Measurements from ENCODE around the gene SLX4IP. TPM values are rescaled to one million over a fixed set of nuclear protein-coding genes. Genes with fewer than 3 reads are reported as not detected.

Gene SLX4IP
- total and polyA plus RNA-seq, 2 donors (not counting 1 experiment from before 2014, with no cell fraction given) = 1.9 to 8.1 TPM

DNA sequence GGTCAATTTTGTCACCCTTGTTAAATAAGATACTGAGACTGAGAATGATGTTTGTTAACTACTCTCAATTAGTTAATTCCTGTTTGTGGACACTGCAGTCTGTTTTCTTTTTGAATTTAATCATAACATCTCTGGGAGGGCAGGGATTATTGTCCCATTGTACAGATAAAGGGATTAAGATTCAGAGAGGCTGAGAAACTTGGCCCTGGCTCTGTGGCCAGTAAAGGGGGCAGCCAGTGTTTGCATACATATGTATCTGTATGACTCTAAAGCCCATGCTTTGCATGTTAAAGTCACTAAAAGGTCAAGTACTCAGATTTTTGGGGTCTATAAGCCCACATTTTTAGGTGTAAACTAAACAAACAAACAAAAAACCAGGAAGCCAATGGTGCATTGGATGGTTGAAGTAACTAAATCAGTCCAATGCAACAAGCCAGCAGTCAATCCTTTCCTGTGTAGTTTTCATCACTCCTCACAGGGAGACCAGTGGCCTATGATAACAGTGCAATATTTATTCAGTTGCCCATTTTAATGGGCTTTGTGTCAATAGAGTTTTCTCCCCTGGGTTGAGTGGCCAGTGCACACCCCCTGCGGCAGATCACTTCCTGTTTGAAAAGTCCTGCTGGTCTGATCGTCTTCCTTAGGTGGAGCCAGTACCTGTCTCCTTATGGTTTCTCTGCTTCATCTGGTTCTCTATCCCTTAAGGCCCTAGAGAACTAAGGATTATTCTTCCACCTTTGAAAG, 106.7 kb downstream of the SLX4IP start:
- no peak overlapping the region for H3K4me2 ChIP-seq (ENCODE audit: extremely low read depth, insufficient read depth, low read length)

DNA sequence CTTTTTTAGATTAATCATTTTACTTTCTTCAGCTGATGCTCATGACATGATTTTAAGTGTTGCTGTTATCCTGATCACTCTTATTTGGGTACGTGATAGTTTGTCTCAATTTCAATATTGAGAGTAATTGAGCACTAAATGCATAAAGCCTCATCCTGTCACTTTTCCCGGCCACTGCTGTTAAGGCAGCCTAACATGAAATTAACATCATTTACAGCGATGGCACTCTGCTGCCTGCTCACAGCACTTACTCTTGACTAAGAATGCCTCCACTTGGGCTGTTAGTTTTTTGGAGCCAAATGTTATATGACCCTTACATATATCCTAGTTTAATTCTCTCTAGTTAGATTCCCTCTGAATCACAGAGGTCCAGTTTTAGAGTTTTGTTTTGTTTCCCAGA, 107.3 kb downstream of the SLX4IP start:
- no peaks in the 10 kb centered on the region for H3K79me2 ChIP-seq (ENCODE audit: control insufficient read depth, insufficient read depth, low read length)
- no peaks in the 10 kb centered on the region for H3K9me3 ChIP-seq (ENCODE audit: control insufficient read depth, insufficient read depth, low read depth, low read length)
- H3K4me2 ChIP-seq (ENCODE audit: extremely low read depth, insufficient read depth, low read length) = no peak overlapping the region
- no peaks in the 10 kb centered on the region for H3K36me3 ChIP-seq (ENCODE audit: control insufficient read depth, insufficient read depth, low read length)
- H4K20me1 ChIP-seq (ENCODE audit: control insufficient read depth, extremely low read depth, insufficient read depth, low read length) = no peaks in the 10 kb centered on the region
- no peak overlapping the region for H3K9ac ChIP-seq (ENCODE audit: insufficient read depth, low read length)
- H3K27me3 ChIP-seq (ENCODE audit: control insufficient read depth, insufficient read depth, low read length) = no peaks in the 10 kb centered on the region
- H2AFZ ChIP-seq (ENCODE audit: low read length) = no peak overlapping the region
- no peak for DNase-seq (ENCODE audit: low read depth in 2 of 2)
- peaks cover 7% of the 10 kb centered on the region for H3K4me1 ChIP-seq (ENCODE audit: control insufficient read depth, extremely low read depth, insufficient read depth, low read length)
- TF ChIP-seq, protein P1, sequence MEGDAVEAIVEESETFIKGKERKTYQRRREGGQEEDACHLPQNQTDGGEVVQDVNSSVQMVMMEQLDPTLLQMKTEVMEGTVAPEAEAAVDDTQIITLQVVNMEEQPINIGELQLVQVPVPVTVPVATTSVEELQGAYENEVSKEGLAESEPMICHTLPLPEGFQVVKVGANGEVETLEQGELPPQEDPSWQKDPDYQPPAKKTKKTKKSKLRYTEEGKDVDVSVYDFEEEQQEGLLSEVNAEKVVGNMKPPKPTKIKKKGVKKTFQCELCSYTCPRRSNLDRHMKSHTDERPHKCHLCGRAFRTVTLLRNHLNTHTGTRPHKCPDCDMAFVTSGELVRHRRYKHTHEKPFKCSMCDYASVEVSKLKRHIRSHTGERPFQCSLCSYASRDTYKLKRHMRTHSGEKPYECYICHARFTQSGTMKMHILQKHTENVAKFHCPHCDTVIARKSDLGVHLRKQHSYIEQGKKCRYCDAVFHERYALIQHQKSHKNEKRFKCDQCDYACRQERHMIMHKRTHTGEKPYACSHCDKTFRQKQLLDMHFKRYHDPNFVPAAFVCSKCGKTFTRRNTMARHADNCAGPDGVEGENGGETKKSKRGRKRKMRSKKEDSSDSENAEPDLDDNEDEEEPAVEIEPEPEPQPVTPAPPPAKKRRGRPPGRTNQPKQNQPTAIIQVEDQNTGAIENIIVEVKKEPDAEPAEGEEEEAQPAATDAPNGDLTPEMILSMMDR (conservative IDR thresholded peaks at IDR 0.05 in 1 of 2, IDR thresholded peaks at IDR 0.05 in 1 of 2; ENCODE audit: low read depth in 1 of 2, low read length in 2 of 2) = no peak
- no peak for TF ChIP-seq EZH2 (IDR thresholded peaks at IDR 0.05; ENCODE audit: low read length, missing control alignments)
- no peak overlapping the region for H3K27ac ChIP-seq (ENCODE audit: insufficient read depth, low read length)
- no peak overlapping the region for H3K4me3 ChIP-seq (replicated peaks in 1 of 4; ENCODE audit: control extremely low read depth in 1 of 4, insufficient read depth in 1 of 4, low read depth in 3 of 4, low read length in 4 of 4)

More for the DNA sequence above, 106.7 kb downstream of the SLX4IP start:
- no peak overlapping the region for H3K27ac ChIP-seq (ENCODE audit: insufficient read depth, low read length)
- DNase-seq (ENCODE audit: low read depth in 2 of 2) = no peak
- no peak overlapping the region for H2AFZ ChIP-seq (ENCODE audit: low read length)
- no peak overlapping the region for H3K9ac ChIP-seq (ENCODE audit: insufficient read depth, low read length)
- no peak overlapping the region for H3K4me3 ChIP-seq (replicated peaks in 1 of 4; ENCODE audit: control extremely low read depth in 1 of 4, insufficient read depth in 1 of 4, low read depth in 3 of 4, low read length in 4 of 4)
- no peaks in the 10 kb centered on the region for H3K36me3 ChIP-seq (ENCODE audit: control insufficient read depth, insufficient read depth, low read length)
- no peaks in the 10 kb centered on the region for H3K9me3 ChIP-seq (ENCODE audit: control insufficient read depth, insufficient read depth, low read depth, low read length)
- H3K79me2 ChIP-seq (ENCODE audit: control insufficient read depth, insufficient read depth, low read length) = no peaks in the 10 kb centered on the region
- no peaks in the 10 kb centered on the region for H3K27me3 ChIP-seq (ENCODE audit: control insufficient read depth, insufficient read depth, low read length)
- H3K4me1 ChIP-seq (ENCODE audit: control insufficient read depth, extremely low read depth, insufficient read depth, low read length) = peaks cover 7% of the 10 kb centered on the region
- H4K20me1 ChIP-seq (ENCODE audit: control insufficient read depth, extremely low read depth, insufficient read depth, low read length) = no peaks in the 10 kb centered on the region
- TF ChIP-seq EZH2 (IDR thresholded peaks at IDR 0.05; ENCODE audit: low read length, missing control alignments) = no peak
- TF ChIP-seq, protein P1 (conservative IDR thresholded peaks at IDR 0.05 in 1 of 2, IDR thresholded peaks at IDR 0.05 in 1 of 2; ENCODE audit: low read depth in 1 of 2, low read length in 2 of 2) = no peak

DNA sequence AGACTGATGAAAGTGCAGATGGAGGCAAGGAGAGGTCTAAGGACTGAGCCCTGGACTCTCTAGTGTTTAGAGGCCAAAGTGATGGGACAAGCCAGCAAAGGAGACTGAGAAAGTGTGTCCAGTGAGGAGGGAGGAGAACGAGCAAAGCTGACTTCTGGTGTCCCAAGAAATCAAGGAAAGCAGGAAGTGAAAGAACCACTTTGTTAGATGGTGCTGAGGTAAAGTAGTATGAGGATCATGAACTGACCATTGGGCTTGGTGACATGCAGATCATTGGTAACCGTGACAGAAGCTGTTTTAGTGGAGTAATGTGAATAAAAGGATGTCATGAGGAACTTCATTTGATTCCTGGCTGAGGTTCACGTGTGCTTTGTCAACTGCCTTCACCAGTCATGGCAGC, 108.4 kb downstream of the SLX4IP start:
- Histone ChIP-seq H3K4me1 (ENCODE audit: control insufficient read depth, extremely low read depth, insufficient read depth, low read length) (peaks cover 4% of the 10 kb centered on the region), H3K9me3 (ENCODE audit: control insufficient read depth, insufficient read depth, low read depth, low read length) (no peaks in the 10 kb centered on the region), H3K27ac (ENCODE audit: insufficient read depth, low read length) (no peak overlapping the region), H3K27me3 (ENCODE audit: control insufficient read depth, insufficient read depth, low read length) (no peaks in the 10 kb centered on the region), H4K20me1 (ENCODE audit: control insufficient read depth, extremely low read depth, insufficient read depth, low read length) (no peaks in the 10 kb centered on the region), H3K79me2 (ENCODE audit: control insufficient read depth, insufficient read depth, low read length) (no peaks in the 10 kb centered on the region), H3K36me3 (ENCODE audit: control insufficient read depth, insufficient read depth, low read length) (no peaks in the 10 kb centered on the region), H3K4me3 (replicated peaks in 1 of 4; ENCODE audit: control extremely low read depth in 1 of 4, insufficient read depth in 1 of 4, low read depth in 3 of 4, low read length in 4 of 4) (no peak overlapping the region), H3K4me2 (ENCODE audit: extremely low read depth, insufficient read depth, low read length) (no peak overlapping the region), H2AFZ (ENCODE audit: low read length) (no peak overlapping the region), H3K9ac (ENCODE audit: insufficient read depth, low read length) (no peak overlapping the region)
- TF ChIP-seq, protein P1 (conservative IDR thresholded peaks at IDR 0.05 in 1 of 2, IDR thresholded peaks at IDR 0.05 in 1 of 2; ENCODE audit: low read depth in 1 of 2, low read length in 2 of 2) = no peak
- no peak for TF ChIP-seq EZH2 (IDR thresholded peaks at IDR 0.05; ENCODE audit: low read length, missing control alignments)
- DNase-seq (ENCODE audit: low read depth in 2 of 2) = no peak
